Measurements from ENCODE around the gene HS3ST2.

HS3ST2 gene

DNA sequence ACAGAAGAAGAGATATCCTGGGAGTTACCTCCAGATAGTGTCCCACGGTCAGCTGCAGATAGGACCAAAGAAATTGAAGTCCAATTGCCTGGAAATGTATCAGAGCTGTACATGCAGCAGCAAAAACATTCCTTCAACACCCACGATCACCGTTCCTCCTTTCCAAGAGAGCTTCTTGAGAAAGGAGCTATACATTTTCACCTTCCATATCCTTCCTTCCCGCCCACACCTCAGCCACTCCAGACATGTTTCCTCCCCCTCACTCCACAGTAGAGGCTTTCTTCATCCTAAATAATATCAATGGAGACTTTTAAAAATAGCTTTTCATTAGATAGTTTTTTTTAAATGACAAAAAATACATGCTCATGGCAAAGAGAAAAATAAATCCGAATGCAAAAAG lies 87.6 kb downstream of the HS3ST2 start:
- Histone ChIP-seq H3K4me3 (ENCODE audit: low read depth in 1 of 2, low read length in 2 of 2) (no peak overlapping the region), H3K36me3 (ENCODE audit: insufficient read depth, low read length) (no peaks in the 10 kb centered on the region), H3K27me3 (ENCODE audit: insufficient read depth, low read length, poor library complexity) (peaks cover 7% of the 10 kb centered on the region), H2AFZ (ENCODE audit: low read depth, low read length) (no peak overlapping the region), H3K79me2 (ENCODE audit: insufficient read depth, low read length) (no peaks in the 10 kb centered on the region), H3K9me3 (ENCODE audit: insufficient read depth, low read length, severe bottlenecking) (no peaks in the 10 kb centered on the region), H4K20me1 (ENCODE audit: insufficient read depth, low read length) (0 out of 2 replicates have a peak, but pooled peaks cover 4% of the 10 kb centered on the region), H3K9ac (ENCODE audit: low read depth, low read length) (no peak overlapping the region), H3K4me1 (ENCODE audit: insufficient read depth, low read length) (no peaks in the 10 kb centered on the region), H3K4me2 (ENCODE audit: insufficient read depth, low read length) (no peak overlapping the region), H3K27ac (ENCODE audit: low read length) (no peak overlapping the region)
- DNase-seq (no peak), ATAC-seq (ENCODE audit: insufficient read depth, low read depth) (no peak)
- TF ChIP-seq, protein P1, sequence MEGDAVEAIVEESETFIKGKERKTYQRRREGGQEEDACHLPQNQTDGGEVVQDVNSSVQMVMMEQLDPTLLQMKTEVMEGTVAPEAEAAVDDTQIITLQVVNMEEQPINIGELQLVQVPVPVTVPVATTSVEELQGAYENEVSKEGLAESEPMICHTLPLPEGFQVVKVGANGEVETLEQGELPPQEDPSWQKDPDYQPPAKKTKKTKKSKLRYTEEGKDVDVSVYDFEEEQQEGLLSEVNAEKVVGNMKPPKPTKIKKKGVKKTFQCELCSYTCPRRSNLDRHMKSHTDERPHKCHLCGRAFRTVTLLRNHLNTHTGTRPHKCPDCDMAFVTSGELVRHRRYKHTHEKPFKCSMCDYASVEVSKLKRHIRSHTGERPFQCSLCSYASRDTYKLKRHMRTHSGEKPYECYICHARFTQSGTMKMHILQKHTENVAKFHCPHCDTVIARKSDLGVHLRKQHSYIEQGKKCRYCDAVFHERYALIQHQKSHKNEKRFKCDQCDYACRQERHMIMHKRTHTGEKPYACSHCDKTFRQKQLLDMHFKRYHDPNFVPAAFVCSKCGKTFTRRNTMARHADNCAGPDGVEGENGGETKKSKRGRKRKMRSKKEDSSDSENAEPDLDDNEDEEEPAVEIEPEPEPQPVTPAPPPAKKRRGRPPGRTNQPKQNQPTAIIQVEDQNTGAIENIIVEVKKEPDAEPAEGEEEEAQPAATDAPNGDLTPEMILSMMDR (IDR thresholded peaks at IDR 0.05; ENCODE audit: borderline replicate concordance, extremely low read depth, low read length, poor library complexity, severe bottlenecking) = no peak

DNA sequence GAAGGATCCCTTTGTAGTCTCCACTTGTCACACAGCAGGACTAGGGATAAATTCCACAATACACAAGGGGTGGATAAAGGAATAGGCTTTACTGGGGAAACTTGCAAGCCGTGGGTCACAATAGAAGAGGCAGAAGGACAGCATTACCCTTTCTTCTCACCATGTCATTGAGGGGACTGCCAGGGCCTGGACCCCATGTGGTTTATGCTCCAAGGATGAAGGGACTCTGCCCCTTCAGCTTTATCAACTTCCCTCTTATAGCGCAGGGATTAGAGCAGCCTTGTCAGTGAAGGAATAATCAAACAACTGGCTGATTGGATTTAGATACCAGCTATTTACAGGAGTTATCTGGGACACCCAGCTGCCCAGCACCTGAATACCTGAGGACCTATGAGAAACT lies 89.8 kb downstream of the HS3ST2 start:
- Histone ChIP-seq H3K36me3 (ENCODE audit: insufficient read depth, low read length) (no peaks in the 10 kb centered on the region), H3K79me2 (ENCODE audit: insufficient read depth, low read length) (no peaks in the 10 kb centered on the region), H4K20me1 (ENCODE audit: insufficient read depth, low read length) (0 out of 2 replicates have a peak, but pooled peaks cover 4% of the 10 kb centered on the region), H3K9me3 (ENCODE audit: insufficient read depth, low read length, severe bottlenecking) (no peaks in the 10 kb centered on the region), H3K9ac (ENCODE audit: low read depth, low read length) (no peak overlapping the region), H3K4me2 (ENCODE audit: insufficient read depth, low read length) (no peak overlapping the region), H2AFZ (ENCODE audit: low read depth, low read length) (no peak overlapping the region), H3K27ac (ENCODE audit: low read length) (no peak overlapping the region), H3K4me1 (ENCODE audit: insufficient read depth, low read length) (no peaks in the 10 kb centered on the region), H3K4me3 (ENCODE audit: low read depth in 1 of 2, low read length in 2 of 2) (no peak overlapping the region), H3K27me3 (ENCODE audit: insufficient read depth, low read length, poor library complexity) (peaks cover 13% of the 10 kb centered on the region)
- TF ChIP-seq EZH2 (IDR thresholded peaks at IDR 0.05; ENCODE audit: borderline replicate concordance, low read depth, low read length, severe bottlenecking) = peak; percentile 0
- TF ChIP-seq, protein P1 (IDR thresholded peaks at IDR 0.05; ENCODE audit: borderline replicate concordance, extremely low read depth, low read length, poor library complexity, severe bottlenecking) = no peak
- no peak for ATAC-seq (ENCODE audit: insufficient read depth, low read depth)
- no peak for DNase-seq

DNA sequence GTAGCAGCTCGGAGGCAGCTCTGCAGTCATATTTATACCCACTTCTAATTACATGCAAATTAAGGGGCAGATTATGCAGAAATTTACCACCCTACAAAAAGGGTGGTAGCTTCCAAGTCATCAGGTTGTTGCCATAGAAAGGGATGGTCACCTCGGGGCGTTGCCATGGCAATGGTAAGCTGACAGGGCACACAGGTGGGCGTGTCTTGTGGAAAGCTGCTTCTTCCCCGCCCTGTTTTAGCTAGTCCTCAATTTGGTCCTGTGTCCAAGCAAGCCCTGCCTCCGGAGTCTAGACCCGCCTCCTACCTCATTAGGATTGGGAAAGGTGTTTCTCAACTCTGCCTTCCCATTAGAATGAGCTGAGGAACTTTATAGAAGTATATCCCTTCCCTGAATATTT lies 98.7 kb downstream of the HS3ST2 start:
- no peak for TF ChIP-seq EZH2 (IDR thresholded peaks at IDR 0.05; ENCODE audit: borderline replicate concordance, low read depth, low read length, severe bottlenecking)
- TF ChIP-seq, protein P1 (IDR thresholded peaks at IDR 0.05; ENCODE audit: borderline replicate concordance, extremely low read depth, low read length, poor library complexity, severe bottlenecking) = no peak
- Histone ChIP-seq H3K27ac (ENCODE audit: low read length) (no peak overlapping the region), H3K4me3 (ENCODE audit: low read depth in 1 of 2, low read length in 2 of 2) (no peak overlapping the region), H2AFZ (ENCODE audit: low read depth, low read length) (no peak overlapping the region), H3K9ac (ENCODE audit: low read depth, low read length) (no peak overlapping the region), H3K9me3 (ENCODE audit: insufficient read depth, low read length, severe bottlenecking) (no peaks in the 10 kb centered on the region), H4K20me1 (ENCODE audit: insufficient read depth, low read length) (no peaks in the 10 kb centered on the region), H3K36me3 (ENCODE audit: insufficient read depth, low read length) (no peaks in the 10 kb centered on the region), H3K79me2 (ENCODE audit: insufficient read depth, low read length) (no peaks in the 10 kb centered on the region), H3K4me1 (ENCODE audit: insufficient read depth, low read length) (no peaks in the 10 kb centered on the region), H3K27me3 (ENCODE audit: insufficient read depth, low read length, poor library complexity) (peaks cover 16% of the 10 kb centered on the region), H3K4me2 (ENCODE audit: insufficient read depth, low read length) (no peak overlapping the region)
- DNase-seq (no peak), ATAC-seq (ENCODE audit: insufficient read depth, low read depth) (no peak)

DNA sequence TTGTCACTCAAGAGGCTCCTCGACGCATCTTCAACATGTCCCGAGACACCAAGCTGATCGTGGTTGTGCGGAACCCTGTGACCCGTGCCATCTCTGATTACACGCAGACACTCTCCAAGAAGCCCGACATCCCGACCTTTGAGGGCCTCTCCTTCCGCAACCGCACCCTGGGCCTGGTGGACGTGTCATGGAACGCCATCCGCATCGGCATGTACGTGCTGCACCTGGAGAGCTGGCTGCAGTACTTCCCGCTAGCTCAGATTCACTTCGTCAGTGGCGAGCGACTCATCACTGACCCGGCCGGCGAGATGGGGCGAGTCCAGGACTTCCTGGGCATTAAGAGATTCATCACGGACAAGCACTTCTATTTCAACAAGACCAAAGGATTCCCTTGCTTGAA lies 101.0 kb downstream of the HS3ST2 start:
- H3K4me3 ChIP-seq (ENCODE audit: low read depth in 1 of 2, low read length in 2 of 2) = no peak overlapping the region
- DNase-seq (no peak), ATAC-seq (ENCODE audit: insufficient read depth, low read depth) (no peak)
- TF ChIP-seq EZH2 (IDR thresholded peaks at IDR 0.05; ENCODE audit: borderline replicate concordance, low read depth, low read length, severe bottlenecking) = no peak
- TF ChIP-seq, protein P1 (IDR thresholded peaks at IDR 0.05; ENCODE audit: borderline replicate concordance, extremely low read depth, low read length, poor library complexity, severe bottlenecking) = no peak
- no peaks in the 10 kb centered on the region for H4K20me1 ChIP-seq (ENCODE audit: insufficient read depth, low read length)
- H3K27ac ChIP-seq (ENCODE audit: low read length) = no peak overlapping the region
- H2AFZ ChIP-seq (ENCODE audit: low read depth, low read length) = no peak overlapping the region
- no peaks in the 10 kb centered on the region for H3K9me3 ChIP-seq (ENCODE audit: insufficient read depth, low read length, severe bottlenecking)
- no peaks in the 10 kb centered on the region for H3K79me2 ChIP-seq (ENCODE audit: insufficient read depth, low read length)
- H3K4me2 ChIP-seq (ENCODE audit: insufficient read depth, low read length) = no peak overlapping the region
- H3K9ac ChIP-seq (ENCODE audit: low read depth, low read length) = no peak overlapping the region
- no peaks in the 10 kb centered on the region for H3K36me3 ChIP-seq (ENCODE audit: insufficient read depth, low read length)
- no peaks in the 10 kb centered on the region for H3K4me1 ChIP-seq (ENCODE audit: insufficient read depth, low read length)
- peaks cover 11% of the 10 kb centered on the region for H3K27me3 ChIP-seq (ENCODE audit: insufficient read depth, low read length, poor library complexity)

Measured in DND-41 (cell line).